ENCODE data around the gene SH2B2. TPM values are rescaled to one million over a fixed set of nuclear protein-coding genes. Genes with fewer than 3 reads are reported as not detected.
A peak's percentile ranks its signal among the peaks of the same experiment; 100 is the strongest.
"Not testable (repeated sequence)": the region's sequence is repeated elsewhere in the genome, so short reads cannot be mapped to it uniquely, and the experiment has no call there.

Gene SH2B2
- total and polyA plus RNA-seq, 11 donors, result 0.50 to 5.7 (median 2.2) TPM

DNA sequence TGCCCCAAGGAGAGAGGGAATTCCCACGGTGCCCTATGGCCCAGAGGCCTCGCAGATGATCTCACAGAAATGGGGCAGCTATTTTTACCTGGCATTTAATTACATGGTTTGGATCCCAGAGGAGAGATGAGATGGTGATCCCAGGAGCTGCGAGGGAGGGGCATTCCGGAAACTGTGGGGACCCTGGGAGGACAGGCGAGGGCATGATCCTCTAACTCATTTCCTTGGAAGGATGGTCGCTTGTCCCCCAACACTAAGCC is 9.4 kb downstream of the SH2B2 start:
- 70 to 84% (median 78%) methylated on average over 6 of the region's 6 CpGs for WGBS, 4 donors
- Histone ChIP-seq H3K27me3 (peaks cover 0 to 23% (median 18%) of the 10 kb centered on the region in 9 donors), H3K4me1 (peaks cover 0 to 10% (median 0%) of the 10 kb centered on the region in 12 donors), H3K9me3 (no peaks in the 10 kb centered on the region), H3K36me3 (no peaks in the 10 kb centered on the region), H3K27ac (no peak overlapping the region), H3K4me3 (no peak overlapping the region)
- intact Hi-C loops (cut with DNase I), result no loop called here
- DNase-seq, result no peak
- peak in 1 of 4 donors; percentile 43 for ATAC-seq
- TF ChIP-seq, protein P1, sequence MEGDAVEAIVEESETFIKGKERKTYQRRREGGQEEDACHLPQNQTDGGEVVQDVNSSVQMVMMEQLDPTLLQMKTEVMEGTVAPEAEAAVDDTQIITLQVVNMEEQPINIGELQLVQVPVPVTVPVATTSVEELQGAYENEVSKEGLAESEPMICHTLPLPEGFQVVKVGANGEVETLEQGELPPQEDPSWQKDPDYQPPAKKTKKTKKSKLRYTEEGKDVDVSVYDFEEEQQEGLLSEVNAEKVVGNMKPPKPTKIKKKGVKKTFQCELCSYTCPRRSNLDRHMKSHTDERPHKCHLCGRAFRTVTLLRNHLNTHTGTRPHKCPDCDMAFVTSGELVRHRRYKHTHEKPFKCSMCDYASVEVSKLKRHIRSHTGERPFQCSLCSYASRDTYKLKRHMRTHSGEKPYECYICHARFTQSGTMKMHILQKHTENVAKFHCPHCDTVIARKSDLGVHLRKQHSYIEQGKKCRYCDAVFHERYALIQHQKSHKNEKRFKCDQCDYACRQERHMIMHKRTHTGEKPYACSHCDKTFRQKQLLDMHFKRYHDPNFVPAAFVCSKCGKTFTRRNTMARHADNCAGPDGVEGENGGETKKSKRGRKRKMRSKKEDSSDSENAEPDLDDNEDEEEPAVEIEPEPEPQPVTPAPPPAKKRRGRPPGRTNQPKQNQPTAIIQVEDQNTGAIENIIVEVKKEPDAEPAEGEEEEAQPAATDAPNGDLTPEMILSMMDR (IDR thresholded peaks at IDR 0.05), result no peak
- TF ChIP-seq POLR2A (IDR thresholded peaks at IDR 0.05), result no peak

DNA sequence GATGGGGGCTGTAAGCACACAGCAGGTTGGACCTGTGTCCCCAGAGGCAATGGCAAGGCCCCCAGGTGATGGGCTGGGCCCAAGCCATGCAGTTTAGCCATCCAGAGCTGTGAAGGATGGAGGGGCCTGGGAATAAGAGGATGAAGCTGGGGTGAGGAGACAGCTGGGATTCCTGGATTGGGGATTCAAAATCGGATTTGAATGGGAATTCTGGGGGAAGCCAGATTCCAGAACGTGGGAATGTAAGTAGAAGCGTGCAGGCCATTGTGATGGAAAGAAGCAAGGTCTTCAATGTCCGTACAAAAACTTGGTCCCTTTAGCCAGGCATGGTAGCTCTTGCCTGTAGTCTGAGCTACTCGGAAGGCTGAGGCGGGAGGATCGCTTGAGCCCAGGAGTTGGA is 9.8 kb downstream of the SH2B2 start:
- H3K9me3 ChIP-seq, result no peaks in the 10 kb centered on the region
- DNase-seq (no peak), ATAC-seq (no peak)
- intact Hi-C loops (cut with DNase I), result no loop called here
- no peak overlapping the region for H3K4me3 ChIP-seq
- 90 to 94% (median 93%) methylated on average over 7 of the region's 7 CpGs for WGBS, 4 donors
- peaks cover 0 to 11% (median 0%) of the 10 kb centered on the region in 12 donors for H3K4me1 ChIP-seq
- no peaks in the 10 kb centered on the region for H3K36me3 ChIP-seq
- peaks cover 0 to 24% (median 18%) of the 10 kb centered on the region in 9 donors for H3K27me3 ChIP-seq
- TF ChIP-seq, protein P1 (IDR thresholded peaks at IDR 0.05), result no peak
- no peak for TF ChIP-seq POLR2A (IDR thresholded peaks at IDR 0.05)
- H3K27ac ChIP-seq, result no peak overlapping the region

DNA sequence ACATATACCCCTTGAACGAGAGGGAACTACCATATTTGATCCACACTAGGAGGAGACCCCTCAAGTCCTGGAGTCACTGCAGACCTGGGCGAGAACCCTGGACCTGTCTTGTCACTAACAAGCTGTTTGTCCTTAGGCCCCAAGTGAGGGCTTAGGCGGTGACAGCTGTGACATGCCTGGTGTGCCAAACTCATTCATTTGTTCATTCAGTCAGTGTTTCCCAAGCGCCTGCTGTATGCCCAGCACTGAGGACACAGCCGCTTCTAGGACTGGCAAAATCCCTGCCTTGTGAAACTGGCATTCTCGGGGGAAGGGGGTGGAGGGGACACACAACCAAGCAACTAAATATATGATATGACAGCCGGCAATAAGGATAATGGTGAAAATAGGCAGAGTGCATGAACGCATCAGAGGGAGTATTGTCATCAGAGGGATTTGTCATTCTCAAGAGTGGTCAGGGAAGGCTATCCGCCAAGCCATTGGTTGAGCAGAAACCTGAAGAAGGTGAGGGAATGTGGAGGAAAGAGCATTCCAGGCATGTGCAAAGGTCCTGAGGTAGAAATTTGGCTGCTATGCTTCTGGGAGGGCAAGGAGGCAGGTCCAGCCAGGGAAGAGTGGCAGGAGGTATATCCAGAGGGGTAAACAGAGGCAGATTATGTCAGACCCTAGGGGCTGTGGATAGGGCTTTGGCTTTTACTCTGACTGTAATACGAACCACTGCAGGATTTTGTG is 11.0 kb downstream of the SH2B2 start:
- no peak overlapping the region for H3K27ac ChIP-seq
- DNase-seq (no peak), ATAC-seq (no peak)
- no peak overlapping the region for H3K4me3 ChIP-seq
- H3K4me1 ChIP-seq, result peaks cover 0 to 11% (median 0%) of the 10 kb centered on the region in 12 donors
- no peaks in the 10 kb centered on the region for H3K36me3 ChIP-seq
- H3K27me3 ChIP-seq, result peaks cover 0 to 23% (median 18%) of the 10 kb centered on the region in 9 donors
- intact Hi-C loops (cut with DNase I), result no loop called here
- TF ChIP-seq POLR2A (IDR thresholded peaks at IDR 0.05), result no peak
- TF ChIP-seq, protein P1 (IDR thresholded peaks at IDR 0.05), result no peak
- no peaks in the 10 kb centered on the region for H3K9me3 ChIP-seq
- 93 to 96% (median 95%) methylated on average over 10 of the region's 10 CpGs for WGBS, 4 donors

DNA sequence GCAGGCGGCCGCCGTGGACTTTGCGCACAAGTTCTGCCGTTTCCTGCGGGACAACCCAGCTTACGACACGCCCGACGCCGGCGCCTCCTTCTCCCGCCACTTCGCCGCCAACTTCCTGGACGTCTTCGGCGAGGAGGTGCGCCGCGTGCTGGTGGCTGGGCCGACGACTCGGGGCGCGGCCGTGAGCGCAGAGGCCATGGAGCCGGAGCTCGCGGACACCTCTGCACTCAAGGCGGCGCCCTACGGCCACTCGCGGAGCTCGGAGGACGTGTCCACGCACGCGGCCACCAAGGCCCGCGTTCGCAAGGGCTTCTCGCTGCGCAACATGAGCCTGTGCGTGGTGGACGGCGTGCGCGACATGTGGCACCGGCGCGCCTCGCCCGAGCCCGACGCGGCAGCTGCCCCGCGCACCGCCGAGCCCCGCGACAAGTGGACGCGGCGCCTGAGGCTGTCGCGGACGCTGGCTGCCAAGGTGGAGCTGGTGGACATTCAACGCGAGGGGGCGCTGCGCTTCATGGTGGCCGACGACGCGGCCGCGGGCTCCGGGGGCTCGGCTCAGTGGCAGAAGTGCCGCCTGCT is 14.1 kb downstream of the SH2B2 start:
- DNase-seq, result no peak
- TF ChIP-seq, protein P1 (IDR thresholded peaks at IDR 0.05), result peak in 8 of 12 donors; percentile 12 to 51 (median 38)
- TF ChIP-seq POLR2A (IDR thresholded peaks at IDR 0.05), result no peak

DNA sequence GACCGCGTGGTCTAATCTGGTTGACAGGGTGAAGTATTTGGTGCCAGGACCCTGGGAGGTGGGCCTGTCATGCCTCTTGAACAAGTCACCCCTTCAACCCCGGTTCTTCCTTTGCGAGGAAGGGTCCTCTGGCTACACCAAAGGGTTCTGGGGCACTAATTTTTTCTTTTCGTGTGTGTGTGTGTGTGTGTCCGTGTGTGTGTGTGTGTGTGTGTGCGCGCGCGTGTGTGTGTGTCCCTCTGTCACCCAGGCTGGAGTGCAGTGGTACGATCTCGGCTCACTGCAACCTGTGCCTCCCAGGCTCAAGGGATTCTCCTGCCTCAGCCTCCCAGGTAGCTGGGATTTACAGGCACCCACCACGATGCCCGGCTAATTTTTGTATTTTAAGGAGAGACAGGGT is 14.7 kb downstream of the SH2B2 start:
- H3K4me3 ChIP-seq; ATAC-seq; H3K9me3 ChIP-seq; intact Hi-C loops (cut with DNase I); H3K27ac ChIP-seq; DNase-seq; H3K36me3 ChIP-seq: not testable (repeated sequence)
- Histone ChIP-seq H3K27me3 (peaks cover 0 to 21% (median 18%) of the 10 kb centered on the region in 9 donors), H3K4me1 (peaks cover 0 to 36% (median 0%) of the 10 kb centered on the region in 12 donors)
- 91 to 97% (median 95%) methylated on average over 14 of the region's 14 CpGs for WGBS, 4 donors

More for the DNA sequence above, 14.1 kb downstream of the SH2B2 start:
- peaks cover 0 to 32% (median 0%) of the 10 kb centered on the region in 12 donors for H3K4me1 ChIP-seq
- H3K4me3 ChIP-seq, result peak overlapping the region in 2 of 12 donors; percentile 4 to 9
- intact Hi-C loops (cut with DNase I), result no loop called here
- H3K36me3 ChIP-seq, result no peaks in the 10 kb centered on the region
- H3K27ac ChIP-seq, result no peak overlapping the region
- peaks cover 0 to 21% (median 18%) of the 10 kb centered on the region in 9 donors for H3K27me3 ChIP-seq
- peak in 3 of 4 donors; percentile 25 to 31 (median 30) for ATAC-seq
- H3K9me3 ChIP-seq, result no peaks in the 10 kb centered on the region
- WGBS, 4 donors, result 29 to 54% (median 40%) methylated on average over 57 to 84 of the region's 84 CpGs

Data from heart left ventricle (tissue), 16 donors.